A549 (cell line): ENCODE measurements around the gene KLF16. TPM values are rescaled to one million over a fixed set of nuclear protein-coding genes. Genes with fewer than 3 reads are reported as not detected.

Source experiments
- ATAC-seq, 2 experiments: fragments of 200-7000 bp in 1 of 2; fragments of >200 bp in 1 of 2; cut with Nextera tagmentation in 1 of 2; cut with Tn5 transposase in 1 of 2; 3 replicates each; pipeline versions ENCODE4 v1.8.0 to v1.9.1; 2018 to 2020; ENCODE audit warnings: mild to moderate bottlenecking in 1 of 2, moderate library complexity in 1 of 2
- CTCF ChIA-PET: fragments of 300-600 bp; sonication (Branson Sonifier 250); formaldehyde crosslinking; extraction: SDS; loops from one replicate; lab custom pipeline; 2021; ENCODE audit warnings: antibody characterized with exemption, inconsistent platforms; lab: Yijun Ruan, JAX
- POLR2A ChIA-PET: fragments of 350-600 bp; formaldehyde crosslinking; extraction: SDS; loops from one replicate; lab custom pipeline; 2021; ENCODE audit warnings: antibody characterized with exemption, inconsistent platforms; lab: Yijun Ruan, JAX
- DNase-seq, 2 experiments: peaks; one replicate each; pipeline versions ENCODE4 v3.0.0 to v3.0.0-alpha.2; 2011 to 2016; ENCODE audit warnings: low read depth in 1 of 2, low spot score in 1 of 2
- FAIRE-seq: peaks from 2 replicates; lab custom pipeline; 2011; peaks lifted over from hg19 to GRCh38; lab: Jason Lieb, UNC
- H3K27ac ChIP-seq, 2 experiments: fragments of >200 bp; sonication (Bioruptor Twin); formaldehyde crosslinking; 3 replicates each; pipeline ENCODE4 v1.5.1; 2016 to 2017
- H3K4me1 ChIP-seq: fragments of >200 bp; sonication (Bioruptor Twin); formaldehyde crosslinking; 3 replicates; pipeline ENCODE4 v1.6.1; 2016
- H3K4me2 ChIP-seq: fragments of >200 bp; sonication (Bioruptor Twin); formaldehyde crosslinking; 3 replicates; pipeline ENCODE4 v1.6.1; 2016
- H3K4me3 ChIP-seq: fragments of >200 bp; sonication (Bioruptor Twin); formaldehyde crosslinking; 3 replicates; pipeline ENCODE4 v1.5.1; 2016
- H3K9me3 ChIP-seq: fragments of >200 bp; sonication (Bioruptor Twin); formaldehyde crosslinking; 3 replicates; pipeline ENCODE4 v1.6.1; 2016
- BCL3 ChIP-seq: fragments of >200 bp; sonication (Bioruptor Twin); formaldehyde crosslinking; IDR thresholded peaks from 3 replicates; pipeline ENCODE4 v1.6.1; 2016
- CBX2 ChIP-seq: fragments of 200-600 bp; sonication (generic); IDR thresholded peaks from 2 replicates; pipeline ENCODE4 v1.6.1; 2016; ENCODE audit warnings: low read depth, mild to moderate bottlenecking, borderline replicate concordance
- CEBPB ChIP-seq, 2 experiments: fragments of >200 bp in 1 of 2; sonication (Bioruptor Twin) in 1 of 2; formaldehyde crosslinking in 1 of 2; IDR thresholded peaks; 2 replicates each; pipeline ENCODE4 v1.6.1; 2012 to 2016
- CTCF ChIP-seq: fragments of >200 bp; sonication (Bioruptor Twin); formaldehyde crosslinking; IDR thresholded peaks from 3 replicates; pipeline ENCODE4 v1.5.1; 2016
- ELK1 ChIP-seq: fragments of 150-350 bp; IDR thresholded peaks from 2 replicates; pipeline ENCODE4 v1.6.1; 2014; ENCODE audit warnings: low read depth, mild to moderate bottlenecking, low read length
- EP300 ChIP-seq, 2 experiments: fragments of >200 bp; sonication (Bioruptor Twin); formaldehyde crosslinking; IDR thresholded peaks; 2 replicates in 1 of 2; 3 replicates in 1 of 2; pipeline ENCODE4 v1.6.1; 2016 to 2017
- HDAC2 ChIP-seq: fragments of 200-600 bp; sonication (generic); IDR thresholded peaks from 2 replicates; pipeline ENCODE4 v1.6.1; 2016
- HEYL ChIP-seq: fragments of 250-450 bp; sonication (Bioruptor Pico); IDR thresholded peaks from 2 replicates; pipeline ENCODE4 v1.8.0; 2021; ENCODE audit warnings: mild to moderate bottlenecking, moderate library complexity
- HOXB5 ChIP-seq: fragments of 250-450 bp; sonication (Bioruptor Pico); IDR thresholded peaks from 2 replicates; pipeline ENCODE4 v1.5.0; 2020; ENCODE audit warnings: mild to moderate bottlenecking, moderate library complexity
- JUN ChIP-seq, 2 experiments: fragments of >200 bp; sonication (Bioruptor Twin); formaldehyde crosslinking; IDR thresholded peaks; 2 replicates in 1 of 2; 3 replicates in 1 of 2; pipeline ENCODE4 v1.6.1; 2016 to 2017
- MYC ChIP-seq: IDR thresholded peaks from 2 replicates; pipeline ENCODE4 v1.6.1; 2012; ENCODE audit warnings: mild to moderate bottlenecking, inconsistent platforms, low read length, improper control_type of control experiment, borderline replicate concordance
- RAD21 ChIP-seq, 2 experiments: fragments of >200 bp in 1 of 2; sonication (Bioruptor Twin) in 1 of 2; formaldehyde crosslinking in 1 of 2; IDR thresholded peaks in 1 of 2; conservative IDR thresholded peaks in 1 of 2; 2 replicates in 1 of 2; 3 replicates in 1 of 2; pipeline ENCODE4 v1.6.1; 2012 to 2018; ENCODE audit warnings: inconsistent platforms in 1 of 2
- REST ChIP-seq: fragments of 200-600 bp; sonication (generic); IDR thresholded peaks from 2 replicates; pipeline ENCODE4 v1.6.1; 2016; ENCODE audit warnings: antibody characterized with exemption, mild to moderate bottlenecking, moderate library complexity
- SMC3 ChIP-seq: fragments of >200 bp; sonication (Bioruptor Twin); formaldehyde crosslinking; IDR thresholded peaks from 3 replicates; pipeline ENCODE4 v1.6.1; 2018; ENCODE audit warnings: inconsistent platforms
- TFCP2L1 ChIP-seq: fragments of 250-450 bp; sonication (Bioruptor Pico); IDR thresholded peaks from 2 replicates; pipeline ENCODE4 v1.5.0; 2021; ENCODE audit warnings: mild to moderate bottlenecking
- ZFP36 ChIP-seq: fragments of 450-650 bp; IDR thresholded peaks from 2 replicates; pipeline ENCODE4 v1.6.1; 2014; ENCODE audit warnings: borderline replicate concordance; ENCODE audit not compliant: partially characterized antibody
- WGBS: methylation state at CpG from one replicate; pipeline ENCODE4 v1.1.6; 2017; ENCODE audit errors: missing lambda C conversion rate; 5-methylcytosine and 5-hydroxymethylcytosine counted together
- polyA plus RNA-seq, 4 experiments: library from polyadenylated mRNA; depleted of rRNA in 3 of 4; stranded (reverse); fragments of >200 nt; fragmentation: RNase III in 1 of 4; extraction: RNeasy Plus Mini Kit Qiagen cat#74134 plus additional on column Dnase treatment in 1 of 4; gene quantifications; 2 replicates in 3 of 4; 3 replicates in 1 of 4; pipeline ENCODE4 v1.2.3, GENCODE V29; 2011 to 2017

The KLF16 gene
- polyA plus RNA-seq, 2 of the 4 experiments (the other 2 are of a cell fraction) = 5.8 to 25.7 TPM

GRCh38 chr19:1813192-1814182 lies 49.9 kb downstream of the KLF16 start:
- TF ChIP-seq REST (no peak), EP300 (IDR thresholded peaks at IDR 0.05) (no peak), CTCF (peak; percentile 13; the same call in 1 of the 3 replicates), CEBPB (IDR thresholded peaks at IDR 0.05) (no peak), TFCP2L1 (CRISPR knock-in tag) (no peak), CBX2 (no peak), HOXB5 (CRISPR knock-in tag) (no peak), HEYL (CRISPR knock-in tag) (no peak)
- no peak for FAIRE-seq
- WGBS = 65% methylated on average over 19 of the region's 21 CpGs

GRCh38 chr19:1812426-1813191 lies 50.8 kb downstream of the KLF16 start:
- ChIA-PET CTCF (interaction anchor here (1.2 to 3.7 kb wide), 6 partner anchors 15 to 266 kb away, joined by 5 to 29 read pairs (median 10); no protein-coding TSS in a partner anchor), POLR2A (no interaction called here)
- Histone ChIP-seq H3K4me1 (peaks cover 13% of the 10 kb centered on the region), H3K27ac (peak overlapping the region; percentile 92 to 96), H3K4me3 (peak overlapping the region; percentile 81), H3K9me3 (no peaks in the 10 kb centered on the region), H3K4me2 (peak overlapping the region; percentile 100)
- DNase-seq = peak; percentile 88 to 97
- TF ChIP-seq SMC3 (peak; percentile 48), HDAC2 (no peak), MYC (0 out of 2 replicates have a peak, but pooled peaks have one; percentile 21), CTCF (peak; percentile 63), RAD21 (conservative IDR thresholded peaks at IDR 0.05 in 1 of 2, IDR thresholded peaks at IDR 0.05 in 1 of 2) (peak; percentile 75 to 78), ZFP36 (no peak), BCL3 (no peak), ELK1 (no peak), JUN (IDR thresholded peaks at IDR 0.05) (peak in 1 of 2 experiments; percentile 28; a peak in 1 of 5 replicates)
- under 1% methylated on average over 12 of the region's 47 CpGs for WGBS
- peak; percentile 79 to 91 for ATAC-seq
- FAIRE-seq = no peak

More at GRCh38 chr19:1813192-1814182, 49.9 kb downstream of the KLF16 start:
- DNase-seq (no peak), ATAC-seq (no peak)
- Histone ChIP-seq H3K9me3 (no peaks in the 10 kb centered on the region), H3K4me3 (peak overlapping the region; percentile 81), H3K4me2 (peak overlapping the region; percentile 100), H3K4me1 (peaks cover 13% of the 10 kb centered on the region), H3K27ac (peak overlapping the region; percentile 92 to 96; a peak in 5 of 6 replicates)
- ChIA-PET CTCF (interaction anchor here (0.5 to 3.7 kb wide), 8 partner anchors 10 to 267 kb away, joined by 3 to 29 read pairs (median 6); no protein-coding TSS in a partner anchor), POLR2A (no interaction called here)
